Central memory CD8-positive, alpha-beta T cell (primary cell): ENCODE results near the gene SCAPER.
A peak's percentile ranks its signal among the peaks of the same experiment; 100 is the strongest.
"Not testable (repeated sequence)": the region's sequence is repeated elsewhere in the genome, so short reads cannot be mapped to it uniquely, and the experiment has no call there.

Experiments
- ATAC-seq: fragments of 150-1000 bp; cut with Tn5 transposase; replicated peaks from 2 replicates; pipeline ENCODE4 v1.10.0; 2022; ENCODE audit warnings: mild to moderate bottlenecking, moderate FRiP score, moderate number of reproducible peaks; ENCODE audit not compliant: poor library complexity, severe bottlenecking; ENCODE audit errors: extremely low read depth
- DNase-seq, 2 donors: peaks; one replicate each; pipeline ENCODE4 v3.0.0; 2021; ENCODE audit warnings: low spot score in 2 of 2
- H3K27ac Mint-ChIP-seq: one replicate; pipeline ENCODE4 v1.8.0; 2022; ENCODE audit warnings: low read depth, mild to moderate bottlenecking, moderate library complexity, mixed read lengths
- H3K27me3 Mint-ChIP-seq: one replicate; pipeline ENCODE4 v1.8.0; 2022; ENCODE audit warnings: mixed read lengths
- H3K36me3 Mint-ChIP-seq: one replicate; pipeline ENCODE4 v1.8.0; 2022; ENCODE audit warnings: mild to moderate bottlenecking, moderate library complexity, mixed read lengths; ENCODE audit not compliant: insufficient read depth
- H3K4me1 Mint-ChIP-seq: one replicate; pipeline ENCODE4 v1.8.0; 2022; ENCODE audit warnings: mixed read lengths
- H3K4me3 Mint-ChIP-seq: one replicate; pipeline ENCODE4 v1.8.0; 2022; ENCODE audit warnings: mild to moderate bottlenecking, moderate library complexity, mixed read lengths
- H3K9me3 Mint-ChIP-seq: one replicate; pipeline ENCODE4 v1.8.0; 2022; ENCODE audit warnings: mixed read lengths

Gene SCAPER

DNA sequence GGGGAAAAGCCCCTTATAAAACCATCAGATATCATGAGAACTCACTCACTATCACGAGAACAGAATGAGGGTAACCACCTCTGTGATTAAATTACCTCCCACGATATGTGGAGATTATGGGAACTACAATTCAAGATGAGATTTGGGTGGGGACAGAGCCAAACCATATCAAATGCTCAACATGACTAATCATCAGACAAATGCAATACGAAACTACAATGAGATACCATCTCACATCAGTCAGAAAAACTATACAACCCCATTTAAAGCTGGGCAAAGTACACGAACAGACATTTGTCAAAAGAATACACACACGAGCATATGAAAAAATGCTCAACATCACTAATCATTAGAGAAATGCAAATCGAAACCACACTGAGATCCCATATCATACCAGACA, 67.7 kb downstream of the SCAPER start:
- ATAC-seq (no peak), DNase-seq (no peak)
- H3K4me3 Mint-ChIP-seq: no peak overlapping the region

DNA sequence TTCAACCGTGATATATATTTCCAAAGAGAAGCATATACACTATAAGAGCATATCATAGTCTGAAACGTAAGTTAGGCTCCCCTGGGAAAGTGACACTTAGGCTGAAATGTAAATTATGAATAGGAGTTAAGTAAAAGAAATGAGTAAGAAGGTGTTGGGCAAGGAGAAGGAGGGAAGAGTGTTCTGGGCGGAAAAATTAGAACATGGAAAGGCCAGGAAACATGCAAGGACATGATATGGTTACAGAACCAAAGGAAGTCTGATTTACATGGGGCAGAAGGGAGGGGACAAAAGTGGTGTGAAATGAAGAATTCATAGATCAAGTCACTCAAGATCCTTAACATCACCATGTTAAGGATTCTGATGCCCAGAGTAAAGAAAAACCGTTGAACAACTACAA, 75.2 kb downstream of the SCAPER start:
- Mint-ChIP-seq H3K27ac (no peak overlapping the region), H3K27me3 (no peaks in the 10 kb centered on the region), H3K9me3 (no peaks in the 10 kb centered on the region), H3K4me3 (no peak overlapping the region), H3K4me1 (peaks cover 26% of the 10 kb centered on the region), H3K36me3 (peaks cover 3% of the 10 kb centered on the region)
- DNase-seq (no peak), ATAC-seq (no peak)

More for the DNA sequence above, 67.7 kb downstream of the SCAPER start:
- no peaks in the 10 kb centered on the region for H3K27me3 Mint-ChIP-seq
- peaks cover 46% of the 10 kb centered on the region for H3K4me1 Mint-ChIP-seq
- no peak overlapping the region for H3K27ac Mint-ChIP-seq
- H3K36me3 Mint-ChIP-seq: peaks cover 4% of the 10 kb centered on the region
- H3K9me3 Mint-ChIP-seq: no peaks in the 10 kb centered on the region

DNA sequence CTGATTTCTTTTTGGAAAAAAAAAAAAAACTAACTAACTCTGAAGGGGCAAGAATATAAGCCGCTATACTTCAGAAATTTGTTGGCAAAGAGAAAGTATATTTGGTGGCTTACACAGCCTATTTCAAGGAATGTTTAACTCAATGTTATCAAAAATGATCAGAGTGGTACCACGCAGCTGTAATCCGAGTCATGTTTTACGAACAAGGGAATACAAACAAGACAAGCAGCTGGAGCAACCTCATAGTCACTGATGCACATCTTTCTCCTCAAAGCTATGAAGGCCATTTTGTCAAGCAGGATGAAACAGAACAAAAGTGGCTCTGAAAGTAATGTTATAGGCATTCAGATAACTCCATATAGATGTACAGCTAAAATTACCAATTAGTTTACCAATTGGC, 81.2 kb downstream of the SCAPER start:
- Mint-ChIP-seq H3K27ac (no peak overlapping the region), H3K27me3 (no peaks in the 10 kb centered on the region), H3K36me3 (peaks cover 3% of the 10 kb centered on the region), H3K9me3 (no peaks in the 10 kb centered on the region), H3K4me3 (no peak overlapping the region), H3K4me1 (peaks cover 23% of the 10 kb centered on the region)
- ATAC-seq (no peak), DNase-seq (no peak)

DNA sequence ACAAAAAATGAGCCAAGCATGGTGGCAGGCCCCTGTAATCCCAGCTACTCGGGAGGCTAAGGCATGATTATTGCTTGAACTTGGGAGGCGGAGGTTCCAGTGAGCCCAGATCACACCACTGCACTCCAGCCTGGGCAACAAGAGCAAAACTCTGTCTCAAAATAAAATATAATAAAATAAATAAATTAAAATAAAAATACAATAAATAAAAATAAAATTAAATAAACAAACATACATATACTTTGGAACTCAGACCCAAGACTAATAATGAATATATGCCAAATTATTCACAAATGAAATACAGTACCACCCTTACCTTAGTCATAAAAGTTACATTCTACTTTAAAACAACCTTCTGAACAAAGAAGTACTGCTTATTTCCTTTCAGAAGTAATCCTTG, 81.8 kb downstream of the SCAPER start:
- Mint-ChIP-seq H3K4me3 (no peak overlapping the region), H3K36me3 (peaks cover 3% of the 10 kb centered on the region), H3K9me3 (peaks cover 2% of the 10 kb centered on the region), H3K27me3 (no peaks in the 10 kb centered on the region), H3K4me1 (peaks cover 29% of the 10 kb centered on the region), H3K27ac (no peak overlapping the region)
- ATAC-seq (no peak), DNase-seq (no peak)

DNA sequence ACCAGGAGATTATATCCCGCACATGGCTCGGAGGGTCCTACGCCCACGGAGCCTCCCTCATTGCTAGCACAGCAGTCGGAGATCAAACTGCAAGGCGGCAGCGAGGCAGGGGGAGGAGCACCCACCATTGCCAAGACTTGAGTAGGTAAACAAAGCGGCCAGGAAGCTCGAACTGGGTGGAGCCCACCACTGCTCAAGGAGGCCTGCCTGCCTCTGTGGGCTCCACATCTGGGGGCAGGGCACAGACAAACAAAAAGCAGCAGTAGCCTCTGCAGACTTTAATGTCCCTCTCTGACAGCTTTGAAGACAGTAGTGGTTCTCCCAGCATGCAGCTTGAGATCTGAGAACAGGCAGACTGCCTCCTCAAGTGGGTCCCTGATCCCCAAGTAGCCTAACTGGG, 86.2 kb downstream of the SCAPER start:
- H3K27ac Mint-ChIP-seq: peak overlapping the region; percentile 57
- not testable (repeated sequence) for DNase-seq, ATAC-seq, H3K36me3 Mint-ChIP-seq, H3K27me3 Mint-ChIP-seq, H3K9me3 Mint-ChIP-seq
- H3K4me1 Mint-ChIP-seq: peaks cover 32% of the 10 kb centered on the region
- peak overlapping the region; percentile 50 for H3K4me3 Mint-ChIP-seq

DNA sequence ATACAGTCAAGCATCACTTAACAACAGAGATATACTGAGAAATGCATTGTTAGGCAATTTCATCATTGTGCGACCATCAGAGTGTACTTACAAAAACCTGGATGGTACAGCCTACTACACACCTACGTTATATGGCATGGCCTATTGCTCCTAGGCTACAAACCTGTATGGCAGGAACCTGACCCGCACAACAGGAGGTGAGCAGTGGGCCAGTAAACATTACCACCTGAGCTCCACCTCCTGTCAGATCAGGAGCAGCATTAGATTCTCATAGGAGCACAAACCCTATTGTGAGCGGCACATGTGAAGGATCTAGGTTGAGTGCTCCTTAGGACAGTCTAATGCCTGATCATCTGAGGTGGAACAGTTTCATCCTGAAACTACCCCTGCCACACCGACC, 89.7 kb downstream of the SCAPER start:
- Mint-ChIP-seq H3K27ac (peak overlapping the region; percentile 11), H3K36me3 (peaks cover 6% of the 10 kb centered on the region), H3K27me3 (no peaks in the 10 kb centered on the region), H3K9me3 (peaks cover 4% of the 10 kb centered on the region), H3K4me1 (peaks cover 48% of the 10 kb centered on the region), H3K4me3 (no peak overlapping the region)
- no peak for ATAC-seq
- DNase-seq: no peak

DNA sequence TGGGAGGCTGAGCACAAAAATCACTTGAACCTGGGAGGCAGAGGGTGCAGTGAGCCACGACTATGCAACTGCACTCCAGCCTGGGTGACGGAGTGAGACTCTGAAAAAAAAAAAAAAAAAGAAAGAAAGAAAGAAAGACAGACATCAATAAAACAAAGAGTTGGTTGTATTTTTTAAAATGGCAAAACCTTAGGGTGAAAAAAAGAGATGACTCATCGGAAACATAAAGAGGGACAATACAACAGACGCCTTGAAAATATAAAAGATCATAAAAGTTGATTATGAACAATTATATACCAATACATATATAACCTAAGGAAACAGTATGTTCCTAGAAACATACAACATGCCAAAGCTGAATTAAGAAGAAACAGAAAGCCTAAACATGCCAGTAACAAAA, 92.8 kb downstream of the SCAPER start:
- no peaks in the 10 kb centered on the region for H3K27me3 Mint-ChIP-seq
- no peaks in the 10 kb centered on the region for H3K9me3 Mint-ChIP-seq
- DNase-seq: no peak
- no peak for ATAC-seq
- H3K27ac Mint-ChIP-seq: no peak overlapping the region
- H3K4me3 Mint-ChIP-seq: no peak overlapping the region
- H3K4me1 Mint-ChIP-seq: peaks cover 46% of the 10 kb centered on the region
- peaks cover 3% of the 10 kb centered on the region for H3K36me3 Mint-ChIP-seq

DNA sequence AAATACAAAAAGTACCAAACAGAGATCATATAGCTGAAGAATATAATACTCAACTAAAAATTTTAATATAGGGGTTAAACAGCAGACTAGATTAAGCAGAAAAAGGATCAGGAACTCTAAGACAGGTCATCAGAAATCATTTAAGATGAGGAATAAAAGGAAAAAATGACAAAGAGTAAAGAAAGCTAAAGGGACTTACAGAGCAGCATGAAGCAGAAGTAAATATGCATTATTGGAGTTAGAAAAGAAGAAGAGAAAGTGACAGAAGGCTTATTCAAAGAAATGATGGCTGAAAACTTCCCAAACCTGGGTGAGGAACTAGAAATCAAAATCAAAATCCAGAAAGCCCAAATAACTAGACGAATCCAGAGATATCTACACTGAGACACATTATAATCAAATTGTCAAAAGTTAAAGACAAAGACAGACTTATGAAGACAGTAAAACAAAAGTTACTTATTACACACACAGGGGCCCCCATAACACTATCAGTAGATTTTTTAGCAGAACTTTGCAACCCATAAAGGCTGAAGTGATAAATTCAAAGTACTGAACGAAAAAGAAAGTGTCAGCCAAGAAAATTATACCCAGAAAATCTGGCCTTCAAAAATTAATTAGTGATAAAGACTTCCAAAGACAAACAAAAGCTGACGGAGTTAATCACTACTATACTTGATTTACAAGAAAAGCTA, 95.6 kb downstream of the SCAPER start:
- Mint-ChIP-seq H3K4me1 (peaks cover 37% of the 10 kb centered on the region), H3K27ac (no peak overlapping the region), H3K36me3 (peaks cover 7% of the 10 kb centered on the region), H3K9me3 (no peaks in the 10 kb centered on the region), H3K27me3 (no peaks in the 10 kb centered on the region), H3K4me3 (no peak overlapping the region)
- ATAC-seq (no peak), DNase-seq (no peak)

DNA sequence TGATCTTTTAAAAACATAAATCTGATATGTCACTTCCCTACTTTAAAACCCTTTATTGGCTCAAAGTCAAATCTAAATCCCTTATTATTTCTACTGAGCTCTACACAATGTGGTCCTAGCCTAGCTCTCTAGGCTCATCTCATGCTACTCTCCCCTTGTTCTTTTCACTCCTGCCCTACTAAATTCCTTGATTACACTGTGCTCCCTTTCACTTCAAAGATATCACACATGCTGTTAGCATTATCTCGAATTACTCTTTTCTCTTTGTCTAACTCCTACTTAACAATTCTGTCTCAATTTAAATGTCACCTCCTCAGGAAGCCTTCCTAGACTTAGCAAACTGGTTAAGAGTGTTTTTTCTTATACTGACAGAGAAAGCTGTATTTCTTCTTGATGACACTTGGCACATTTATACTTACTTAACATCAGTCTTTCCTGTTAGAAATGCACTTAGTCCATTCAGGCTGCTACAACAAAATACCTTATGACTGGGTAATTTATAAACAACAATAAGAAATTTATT, 102.0 kb downstream of the SCAPER start:
- no peaks in the 10 kb centered on the region for H3K9me3 Mint-ChIP-seq
- no peak for ATAC-seq
- H3K27me3 Mint-ChIP-seq: no peaks in the 10 kb centered on the region

DNA sequence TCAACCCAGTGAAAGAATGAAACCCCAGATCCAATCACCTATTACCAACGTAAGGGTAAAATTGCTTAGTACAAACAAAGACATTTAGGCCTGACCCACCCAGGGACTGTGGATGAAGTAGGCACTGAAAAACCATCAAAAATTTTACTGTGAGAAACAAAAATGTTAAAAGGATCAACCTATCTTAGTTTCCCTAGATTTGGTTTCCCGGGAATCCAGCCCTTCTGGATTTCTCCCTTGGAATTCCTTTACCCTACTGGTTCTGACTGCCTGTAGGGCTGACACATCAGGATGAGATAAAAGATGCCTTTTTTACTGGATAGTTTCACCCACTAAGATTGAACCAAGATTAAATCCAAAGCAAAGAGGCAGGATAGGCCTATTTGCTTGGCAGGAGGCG, 102.7 kb downstream of the SCAPER start:
- no peaks in the 10 kb centered on the region for H3K27me3 Mint-ChIP-seq
- H3K4me1 Mint-ChIP-seq: no peaks in the 10 kb centered on the region
- ATAC-seq (no peak), DNase-seq (no peak)
- no peaks in the 10 kb centered on the region for H3K9me3 Mint-ChIP-seq
- no peak overlapping the region for H3K4me3 Mint-ChIP-seq
- peaks cover 15% of the 10 kb centered on the region for H3K36me3 Mint-ChIP-seq
- no peak overlapping the region for H3K27ac Mint-ChIP-seq

More for the DNA sequence above, 102.0 kb downstream of the SCAPER start:
- peaks cover 12% of the 10 kb centered on the region for H3K36me3 Mint-ChIP-seq
- no peak for DNase-seq
- no peak overlapping the region for H3K4me3 Mint-ChIP-seq
- H3K27ac Mint-ChIP-seq: no peak overlapping the region
- H3K4me1 Mint-ChIP-seq: no peaks in the 10 kb centered on the region

DNA sequence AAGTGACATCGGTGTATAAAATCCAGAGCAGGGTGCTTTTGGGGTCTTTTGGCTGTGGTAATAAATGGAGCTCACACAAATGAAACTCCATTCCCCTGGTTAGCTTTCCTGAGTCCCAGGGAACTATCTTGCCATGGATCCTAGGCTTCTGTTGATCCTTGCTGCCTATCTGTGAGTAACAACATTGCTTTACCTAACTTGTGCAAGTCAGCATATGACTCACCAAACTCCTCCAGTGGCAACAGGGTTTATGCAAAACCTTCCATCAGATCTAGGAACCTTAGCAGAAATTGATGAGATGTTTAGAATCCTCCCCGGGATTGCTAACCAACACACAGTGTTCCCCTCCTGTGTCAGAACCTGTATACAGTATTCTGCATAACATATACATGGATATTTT, 105.4 kb downstream of the SCAPER start:
- no peak for ATAC-seq
- Mint-ChIP-seq H3K4me1 (no peaks in the 10 kb centered on the region), H3K27me3 (no peaks in the 10 kb centered on the region), H3K9me3 (no peaks in the 10 kb centered on the region), H3K36me3 (peaks cover 12% of the 10 kb centered on the region), H3K27ac (no peak overlapping the region), H3K4me3 (no peak overlapping the region)
- DNase-seq: no peak

DNA sequence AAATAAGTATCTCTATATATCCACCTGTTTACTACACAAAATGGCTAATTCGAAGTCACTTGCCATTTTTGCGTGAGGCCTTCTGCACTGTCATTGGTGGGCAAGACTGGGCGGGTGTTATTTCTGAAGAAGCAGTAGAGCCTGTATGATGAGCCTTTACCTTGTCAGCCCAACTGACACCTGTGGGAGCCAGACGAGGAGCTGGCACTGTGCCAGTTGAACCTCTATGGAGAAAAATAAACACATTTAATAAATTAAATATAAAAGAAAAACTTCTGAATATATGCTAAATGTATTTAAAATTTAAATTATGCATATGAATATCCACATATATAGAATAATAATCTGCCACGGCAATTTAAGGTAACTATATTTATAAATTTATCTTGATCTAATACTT, 109.9 kb downstream of the SCAPER start:
- no peak for DNase-seq
- Mint-ChIP-seq H3K27me3 (no peaks in the 10 kb centered on the region), H3K36me3 (peaks cover 23% of the 10 kb centered on the region), H3K27ac (no peak overlapping the region), H3K9me3 (no peaks in the 10 kb centered on the region), H3K4me1 (no peaks in the 10 kb centered on the region), H3K4me3 (no peak overlapping the region)
- no peak for ATAC-seq

DNA sequence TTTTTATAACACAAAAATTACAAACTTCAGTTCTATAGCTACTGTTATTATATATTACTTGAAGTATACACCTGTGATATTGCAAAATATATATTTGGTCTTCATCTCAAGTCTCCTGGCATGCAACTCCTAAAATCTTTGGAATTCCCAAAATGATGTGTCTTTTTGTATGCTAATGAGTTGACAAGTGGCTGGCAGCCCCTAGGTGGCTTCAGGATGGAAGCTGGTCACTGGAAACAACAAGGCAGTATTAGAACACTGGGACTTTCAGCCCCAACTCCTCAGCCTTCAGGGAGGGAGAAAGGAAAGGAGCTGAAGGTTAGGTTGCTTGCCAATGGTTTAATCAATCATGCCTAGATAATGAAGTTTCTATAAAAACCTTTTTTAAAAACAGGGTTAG, 112.0 kb downstream of the SCAPER start:
- Mint-ChIP-seq H3K27me3 (no peaks in the 10 kb centered on the region), H3K4me3 (no peak overlapping the region), H3K9me3 (no peaks in the 10 kb centered on the region), H3K36me3 (peaks cover 15% of the 10 kb centered on the region), H3K4me1 (no peaks in the 10 kb centered on the region), H3K27ac (no peak overlapping the region)
- DNase-seq (no peak), ATAC-seq (no peak)
